Activated CD4-positive, CD25-positive, alpha-beta regulatory T cell treated with anti-CD3 and anti-CD28 coated beads, Interleukin-2, amount 50 U/mL, for 24 hours (primary cell): ENCODE results near the gene RASEF.

ENCODE experiments used
- ATAC-seq, 2 donors: fragments of 150-1000 bp; cut with Tn5 transposase; one replicate each; pipeline ENCODE4 v1.10.0; 2021; ENCODE audit warnings: mild to moderate bottlenecking in 1 of 2, moderate library complexity in 1 of 2

Gene RASEF

GRCh38 chr9:83012922-83013838 is 49.8 kb downstream of the RASEF start:
- ATAC-seq = no peak

GRCh38 chr9:83012168-83012921 is 50.6 kb downstream of the RASEF start:
- no peak for ATAC-seq

GRCh38 chr9:83011611-83012010 is 51.3 kb downstream of the RASEF start:
- ATAC-seq = no peak

- ATAC-seq = no peak
Observed at GRCh38 chr9:83007521-83008300, 55.2 kb downstream of the RASEF start.

- no peak for ATAC-seq
Observed at GRCh38 chr9:83006378-83006777, 56.6 kb downstream of the RASEF start.

GRCh38 chr9:83005963-83006362 is 57.0 kb downstream of the RASEF start:
- ATAC-seq = no peak

GRCh38 chr9:83005361-83005760 is 57.6 kb downstream of the RASEF start:
- ATAC-seq = no peak

- no peak for ATAC-seq
Observed at GRCh38 chr9:83002329-83002728, 60.6 kb downstream of the RASEF start.

- ATAC-seq = no peak
Observed at GRCh38 chr9:83000765-83001164, 62.2 kb downstream of the RASEF start.

GRCh38 chr9:82998409-82998808 is 64.5 kb downstream of the RASEF start:
- no peak for ATAC-seq

- no peak for ATAC-seq
Observed at GRCh38 chr9:82997476-82998140, 65.3 kb downstream of the RASEF start.

GRCh38 chr9:82996941-82997340 is 66.0 kb downstream of the RASEF start:
- no peak for ATAC-seq

- no peak for ATAC-seq
Observed at GRCh38 chr9:82993856-82994605, 68.9 kb downstream of the RASEF start.

- no peak for ATAC-seq
Observed at GRCh38 chr9:82991671-82992070, 71.3 kb downstream of the RASEF start.

GRCh38 chr9:82989929-82990328 is 73.0 kb downstream of the RASEF start:
- no peak for ATAC-seq

- ATAC-seq = no peak
Observed at GRCh38 chr9:82988488-82988887, 74.5 kb downstream of the RASEF start.

GRCh38 chr9:82987370-82988189 is 75.4 kb downstream of the RASEF start:
- ATAC-seq = no peak

- ATAC-seq = no peak
Observed at GRCh38 chr9:82981552-82981951, 81.4 kb downstream of the RASEF start.

GRCh38 chr9:82975176-82975575 is 87.8 kb downstream of the RASEF start:
- ATAC-seq = no peak

- no peak for ATAC-seq
Observed at GRCh38 chr9:82972446-82972845, 90.5 kb downstream of the RASEF start.

GRCh38 chr9:82970359-82970758 is 92.6 kb downstream of the RASEF start:
- no peak for ATAC-seq
